IPS-NIHi11 (cell line): ENCODE measurements around the gene IGLL5.

ENCODE experiments used
- DNase-seq: peaks from one replicate; pipeline ENCODE4 v3.0.0; 2012; ENCODE audit warnings: mixed read lengths, low spot score

The IGLL5 gene

DNA sequence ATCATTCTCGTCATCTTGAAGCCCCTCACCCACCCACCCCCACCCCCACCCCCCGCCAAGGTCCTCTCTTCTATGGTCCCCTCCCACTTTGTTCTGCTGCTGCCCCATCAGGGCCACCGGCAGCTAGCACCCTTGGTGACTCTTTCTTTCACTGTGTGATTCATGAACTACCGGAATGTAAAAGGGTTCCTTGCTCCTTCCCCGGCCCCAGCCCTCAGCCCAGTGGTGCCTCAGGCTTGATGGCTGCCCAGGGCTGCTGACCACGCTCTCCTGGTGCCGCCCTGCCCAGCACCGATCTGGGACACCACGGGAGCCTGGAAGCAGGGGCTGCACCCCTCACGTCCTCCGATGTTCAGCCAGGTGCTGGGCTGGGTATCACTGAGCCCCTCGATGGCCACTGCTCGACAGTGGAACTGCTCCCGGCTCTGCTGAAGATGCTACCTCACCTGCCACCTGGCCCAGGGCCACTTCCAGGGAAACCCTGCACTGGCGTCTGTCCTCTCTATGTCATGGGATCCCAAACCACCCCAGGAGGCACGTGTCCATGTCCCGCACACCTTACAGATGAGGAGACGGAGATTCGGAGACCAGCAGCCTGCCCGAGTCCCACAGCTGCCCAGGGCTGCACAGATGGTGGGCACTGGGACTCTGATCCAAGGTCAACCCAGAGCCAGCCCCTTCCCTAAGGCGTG lies 39.7 kb downstream of the IGLL5 start:
- no peak for DNase-seq

DNA sequence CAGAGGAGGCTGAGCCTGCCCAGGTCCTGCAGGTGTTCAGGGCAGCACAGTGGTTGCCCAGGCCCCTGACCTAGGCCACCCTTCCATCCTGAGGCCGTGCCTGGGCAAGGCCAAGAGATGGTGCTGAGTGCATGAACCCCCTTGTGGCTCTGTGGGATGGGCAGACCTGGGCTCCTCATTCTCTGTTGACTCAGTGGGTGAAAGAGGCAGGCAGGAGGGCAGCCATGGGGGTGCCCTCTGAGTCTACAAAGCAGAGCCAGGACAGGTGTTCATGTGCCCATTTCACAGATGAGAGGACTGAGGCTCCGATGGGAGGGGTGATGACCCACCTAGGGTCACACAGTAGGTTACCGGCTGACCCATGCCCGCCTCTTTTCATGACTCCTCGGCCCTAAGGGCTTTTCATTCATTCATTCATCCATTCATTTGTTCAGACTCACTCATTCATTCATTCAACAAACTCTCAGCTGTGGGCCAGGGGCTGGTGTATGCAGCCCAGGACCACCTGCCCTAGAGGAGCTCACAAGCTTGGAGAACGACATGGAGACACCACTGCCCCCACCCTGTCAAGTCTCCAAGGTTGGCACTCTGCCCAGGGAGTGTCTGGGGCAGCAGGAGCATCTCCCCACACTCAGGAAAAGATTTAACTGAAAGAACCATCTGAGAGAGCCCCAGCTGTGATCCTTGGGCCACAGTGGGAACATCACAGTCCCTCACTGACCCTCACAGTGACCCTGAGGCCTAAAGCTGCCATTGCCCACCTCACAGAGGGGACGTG lies 40.5 kb downstream of the IGLL5 start:
- DNase-seq: no peak

DNA sequence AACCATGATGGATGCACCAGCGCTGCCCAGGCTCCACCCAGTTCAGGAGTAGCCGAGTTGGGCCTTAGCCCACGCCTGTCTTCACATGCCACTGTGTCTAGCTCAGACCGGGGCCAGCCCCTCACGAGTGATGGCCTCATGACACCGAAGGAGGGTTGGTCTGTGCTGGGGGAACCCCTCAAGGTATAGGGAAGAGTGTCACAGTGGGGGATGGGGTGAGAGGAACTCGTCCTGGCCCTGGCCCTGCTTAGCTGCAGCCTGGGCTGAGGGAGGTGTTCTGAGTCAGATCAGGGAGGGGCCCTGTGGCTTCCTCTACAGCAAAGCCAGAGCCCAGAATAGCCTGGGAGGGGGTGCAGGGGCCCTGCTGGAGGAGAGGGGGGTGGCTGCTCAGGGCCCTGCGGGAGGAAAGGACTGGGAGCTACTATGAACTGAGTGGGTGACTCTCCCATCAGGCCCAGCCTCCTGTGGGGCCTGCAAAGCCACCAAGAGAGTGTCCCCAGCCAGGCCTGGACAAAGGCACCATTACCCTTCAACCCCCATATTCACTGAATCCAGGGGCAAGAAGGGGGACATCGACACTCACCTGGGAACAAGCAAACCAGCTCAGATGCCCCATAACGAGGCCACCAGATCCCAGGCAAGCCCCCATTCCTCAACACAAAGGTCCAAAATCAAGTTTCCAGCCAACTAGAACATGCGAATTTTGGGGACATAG lies 41.2 kb downstream of the IGLL5 start:
- no peak for DNase-seq

DNA sequence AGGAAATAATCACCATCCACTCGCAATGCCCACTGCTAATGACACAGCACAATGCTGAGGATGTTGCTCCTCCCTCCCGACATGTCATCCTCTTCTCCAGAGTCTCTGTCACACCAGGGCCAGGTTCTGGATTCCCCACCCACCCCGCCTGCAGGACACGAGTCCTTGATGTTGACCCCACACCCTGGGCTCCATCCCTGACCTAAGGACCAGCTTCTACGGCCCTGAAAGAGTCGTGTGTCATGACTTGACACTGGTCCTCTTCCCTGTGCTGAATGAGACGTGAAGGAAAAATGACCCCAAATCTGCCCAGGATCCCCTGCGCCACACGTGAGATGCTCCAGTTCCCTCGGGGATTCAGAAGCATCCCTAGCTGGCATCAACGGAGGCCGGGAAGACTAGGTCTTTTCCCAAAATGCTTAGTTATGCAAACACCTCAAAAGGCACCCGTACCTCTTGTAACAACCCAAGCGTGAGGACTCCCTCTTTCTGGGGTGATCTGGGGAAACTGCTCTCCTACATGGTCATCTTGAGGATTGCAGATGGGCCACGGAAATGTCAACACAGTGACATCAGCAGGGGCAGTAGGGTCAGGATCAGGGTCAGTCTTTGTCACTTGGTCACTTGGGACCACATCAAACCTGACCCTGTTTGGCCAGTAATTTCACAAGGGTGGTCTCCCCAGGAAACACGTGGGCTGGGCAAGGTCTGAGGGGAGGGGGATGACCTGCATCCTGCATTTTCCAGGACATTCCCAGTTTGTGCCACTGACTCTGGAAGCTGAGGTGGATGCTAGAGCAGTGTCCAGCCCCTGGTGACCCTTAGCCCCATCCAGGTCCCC lies 42.0 kb downstream of the IGLL5 start:
- no peak for DNase-seq

DNA sequence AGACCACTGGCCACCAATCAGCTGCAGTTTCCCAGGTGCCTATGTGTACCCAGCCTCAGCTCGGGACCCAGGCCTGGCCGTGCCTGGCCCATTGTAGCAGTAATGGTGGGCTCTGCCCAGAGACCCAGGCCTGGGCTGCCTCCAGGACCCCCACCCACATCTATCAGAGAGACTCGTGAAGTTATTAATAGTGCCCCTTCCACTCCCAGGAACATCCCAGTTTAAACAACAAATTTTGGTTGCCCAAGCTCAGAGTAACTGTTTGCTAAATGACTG lies 42.5 kb downstream of the IGLL5 start:
- no peak for DNase-seq

DNA sequence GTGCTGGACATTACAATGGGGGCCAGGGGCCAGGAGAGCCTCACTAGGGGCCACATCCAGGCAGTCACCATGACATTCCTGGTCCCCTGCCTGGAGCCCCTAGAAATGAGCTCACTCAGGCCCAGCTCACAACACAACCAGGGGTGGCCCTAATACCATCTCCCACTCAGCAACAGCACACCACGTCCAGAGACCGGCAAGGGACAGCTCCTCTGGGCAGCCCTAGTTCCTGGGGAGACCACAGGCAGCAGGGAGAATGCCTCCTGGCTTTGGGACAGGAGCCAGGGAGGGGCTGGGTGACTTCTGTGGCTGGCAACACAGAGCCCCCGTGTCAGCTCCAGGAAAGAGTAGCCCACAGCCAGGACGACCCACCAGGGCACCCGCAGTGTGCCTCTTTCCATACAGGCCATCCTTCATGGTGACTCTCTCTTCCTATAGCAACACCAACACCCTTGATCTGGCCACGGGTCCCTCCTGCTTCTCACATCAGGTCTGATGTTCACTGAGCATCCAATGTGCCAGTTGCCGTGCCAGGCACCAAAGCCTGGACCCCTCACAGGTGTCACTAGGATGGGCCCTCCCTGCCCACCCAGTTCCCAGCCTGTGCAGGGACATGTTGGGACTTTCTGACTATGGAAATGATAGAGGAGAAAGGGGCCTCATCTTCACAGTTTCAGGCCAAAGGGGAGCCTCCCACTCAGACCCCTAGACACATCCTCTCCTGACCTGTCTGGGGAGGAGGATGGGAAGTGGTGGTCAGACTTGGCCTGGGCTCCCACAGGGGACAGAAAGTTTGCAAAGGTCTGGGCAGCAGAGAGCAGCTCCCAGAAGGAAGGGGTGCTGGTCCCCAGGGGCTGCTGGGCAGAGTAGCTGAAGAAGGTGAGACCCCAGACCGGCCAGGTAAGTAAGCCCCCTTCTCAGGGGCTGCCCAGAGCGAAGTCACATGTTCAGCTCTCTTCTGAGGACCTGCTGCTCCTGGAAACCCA lies 43.2 kb downstream of the IGLL5 start:
- DNase-seq: no peak

DNA sequence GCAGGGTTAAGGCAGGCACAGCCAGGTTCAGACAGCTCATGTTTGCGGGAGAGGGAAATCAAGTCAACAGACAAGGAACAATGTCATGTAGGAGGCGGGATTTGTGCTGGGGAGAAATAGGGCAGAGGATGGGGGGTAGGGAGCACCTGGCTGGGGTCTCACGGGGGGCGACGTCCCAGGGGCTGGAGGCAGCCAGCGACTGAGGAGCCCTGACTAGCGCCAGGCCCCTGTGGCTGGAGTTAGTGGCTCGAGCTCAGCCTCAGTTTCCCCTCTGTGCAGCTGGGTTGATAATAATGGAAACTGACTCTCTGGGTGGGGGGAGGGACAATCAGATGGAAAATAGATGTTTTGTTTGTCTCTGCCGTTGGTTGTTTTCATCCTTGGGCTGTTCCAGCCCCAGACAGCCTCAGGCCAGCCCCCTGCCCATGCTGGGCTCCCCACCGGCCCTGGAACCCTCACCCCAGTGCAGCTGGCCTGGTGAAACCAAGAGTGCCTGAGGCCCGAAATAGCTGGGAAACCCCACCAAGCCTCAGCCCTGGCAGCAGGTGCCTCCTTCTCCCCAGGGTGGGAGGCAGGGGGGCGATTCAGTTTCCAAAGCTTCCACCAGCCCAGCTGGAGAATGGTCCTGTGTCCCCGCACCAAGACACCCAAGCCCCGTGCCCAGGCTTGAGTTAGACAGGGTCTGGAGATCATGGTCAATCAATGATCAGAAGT lies 44.1 kb downstream of the IGLL5 start:
- DNase-seq: no peak

DNA sequence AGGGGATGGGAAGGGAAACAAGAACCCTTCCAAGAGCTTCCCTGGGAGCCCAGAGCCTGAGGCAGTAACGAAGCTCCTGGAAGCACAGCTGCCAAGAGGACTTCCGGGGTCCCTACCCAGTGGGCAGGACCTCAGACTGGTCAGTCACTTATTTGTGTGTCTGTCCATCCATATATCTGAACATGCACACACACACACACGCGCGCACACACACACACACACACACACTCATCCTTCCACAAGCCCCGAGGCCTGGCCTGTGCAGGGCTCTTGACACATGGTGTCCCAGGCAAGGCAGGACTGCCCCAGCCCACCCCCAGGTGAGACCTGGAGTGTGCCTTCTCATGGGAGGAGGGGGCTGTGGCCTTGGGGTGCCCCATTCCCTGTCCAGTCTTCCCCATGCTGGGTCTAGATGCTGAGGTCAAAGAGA lies 44.9 kb downstream of the IGLL5 start:
- DNase-seq: no peak

DNA sequence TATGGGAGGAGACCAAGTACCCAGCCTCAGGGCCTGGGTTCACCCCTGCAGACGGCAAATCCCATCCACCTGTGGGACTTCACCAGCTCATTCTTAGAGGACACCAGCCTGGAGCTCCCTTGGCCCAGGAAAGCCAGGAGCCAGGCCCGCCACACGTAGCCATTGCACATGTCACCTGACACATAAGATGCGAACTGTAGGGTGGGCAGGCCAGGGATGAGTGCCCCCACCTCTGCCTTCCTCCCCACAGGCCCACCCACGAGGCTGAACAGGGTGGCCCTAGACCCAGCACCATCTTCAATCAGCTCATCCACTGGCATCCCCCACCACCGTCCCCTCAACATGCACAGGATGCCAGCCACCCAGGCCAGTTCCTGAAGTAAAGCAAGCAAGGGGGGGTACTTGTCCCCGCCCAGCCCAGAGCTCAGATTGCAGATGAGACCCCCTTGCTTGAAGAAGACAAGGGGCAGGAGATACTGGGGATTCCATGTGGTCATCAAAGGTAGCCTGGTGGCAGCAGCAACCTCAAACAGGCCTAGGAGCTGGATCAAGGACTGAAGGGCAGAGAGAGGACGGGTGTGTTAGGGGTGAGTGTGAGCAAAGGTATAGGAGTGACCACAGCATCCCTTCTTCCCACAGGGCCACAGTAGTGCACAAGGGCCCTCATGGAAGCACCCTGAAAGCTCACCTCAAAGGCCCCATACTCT lies 45.6 kb downstream of the IGLL5 start:
- no peak for DNase-seq

DNA sequence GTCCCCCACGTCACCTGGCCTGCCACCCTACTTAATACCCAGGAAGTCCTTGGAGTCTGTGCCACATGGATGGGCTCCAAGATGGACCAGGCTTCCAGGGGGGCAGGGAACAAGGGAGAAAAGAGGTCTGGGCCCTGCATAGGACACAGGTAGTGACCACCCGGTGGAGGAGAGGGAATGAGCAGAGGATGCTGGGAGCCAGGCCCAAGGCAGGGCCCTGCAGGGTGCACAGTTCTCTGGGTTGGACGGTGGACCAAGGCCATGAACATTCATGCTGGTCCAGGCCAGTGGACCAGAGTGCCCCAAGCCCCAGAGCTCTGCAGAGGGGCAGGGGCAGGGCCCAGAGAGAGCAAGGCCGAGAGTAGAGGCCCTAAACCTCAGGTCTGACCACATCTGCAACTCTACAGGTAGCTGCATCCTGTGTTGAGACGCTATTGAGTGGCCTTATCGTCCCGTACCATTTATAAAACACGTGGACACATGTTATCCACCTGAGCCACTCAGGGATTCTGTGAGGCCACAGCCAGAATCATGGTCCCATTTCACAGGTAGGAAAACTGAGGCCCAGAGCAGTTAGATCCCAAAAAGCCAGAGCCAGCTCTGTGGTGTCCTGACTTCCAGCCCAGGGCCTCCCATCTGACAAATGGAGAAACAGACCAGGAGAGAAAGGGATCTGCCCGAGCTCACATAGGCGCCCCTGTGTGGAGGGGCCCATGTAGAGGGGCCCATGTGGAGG lies 46.4 kb downstream of the IGLL5 start:
- no peak for DNase-seq

DNA sequence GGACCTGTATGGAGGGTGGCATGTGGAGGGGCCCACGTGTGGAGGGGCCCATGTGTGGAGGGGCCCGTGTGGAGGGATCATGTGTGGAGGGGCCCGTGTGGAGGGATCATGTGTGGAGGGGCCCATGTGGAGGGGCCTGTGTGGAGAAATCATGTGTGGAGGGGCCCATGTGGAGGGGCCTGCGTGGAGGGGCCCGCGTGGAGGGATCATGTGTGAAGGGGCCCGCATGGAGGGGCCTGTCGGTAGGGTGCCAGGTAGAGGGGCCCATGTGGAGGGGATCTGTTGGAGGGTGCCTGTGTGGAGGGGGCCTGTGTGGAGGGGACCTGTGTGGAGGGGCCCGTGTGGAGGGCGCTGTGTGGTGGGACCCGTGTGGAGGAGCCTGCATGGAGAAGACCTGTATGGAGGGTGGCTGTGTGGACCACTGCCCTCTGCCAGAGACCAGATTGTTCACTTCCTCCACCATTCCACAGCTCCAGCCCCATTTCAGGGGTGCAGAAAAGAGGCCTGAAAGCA lies 47.0 kb downstream of the IGLL5 start:
- no peak for DNase-seq

DNA sequence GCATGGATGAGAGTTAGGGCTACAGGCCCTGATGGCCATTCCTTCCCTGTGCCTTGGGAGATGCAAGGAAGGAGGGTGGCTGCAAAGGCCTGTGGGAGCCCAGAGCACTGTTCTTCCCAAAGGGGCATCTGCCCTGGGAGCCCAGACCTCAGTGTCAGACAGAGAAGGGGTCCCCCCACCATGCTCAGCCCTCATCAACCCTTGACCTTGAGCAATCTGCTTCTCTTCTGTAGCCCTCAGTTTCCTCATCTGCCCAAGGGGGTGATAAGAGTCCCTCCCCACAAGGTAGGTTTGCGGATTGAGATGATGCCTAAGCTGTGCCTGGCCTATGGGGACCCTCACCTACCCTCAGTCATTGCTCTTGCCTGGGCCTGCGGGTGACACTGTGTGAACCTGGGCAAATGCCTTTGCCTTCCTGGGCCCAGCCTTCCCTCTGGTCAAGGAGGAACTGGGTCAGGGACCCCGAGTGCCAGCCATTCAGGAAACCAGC lies 47.5 kb downstream of the IGLL5 start:
- no peak for DNase-seq

DNA sequence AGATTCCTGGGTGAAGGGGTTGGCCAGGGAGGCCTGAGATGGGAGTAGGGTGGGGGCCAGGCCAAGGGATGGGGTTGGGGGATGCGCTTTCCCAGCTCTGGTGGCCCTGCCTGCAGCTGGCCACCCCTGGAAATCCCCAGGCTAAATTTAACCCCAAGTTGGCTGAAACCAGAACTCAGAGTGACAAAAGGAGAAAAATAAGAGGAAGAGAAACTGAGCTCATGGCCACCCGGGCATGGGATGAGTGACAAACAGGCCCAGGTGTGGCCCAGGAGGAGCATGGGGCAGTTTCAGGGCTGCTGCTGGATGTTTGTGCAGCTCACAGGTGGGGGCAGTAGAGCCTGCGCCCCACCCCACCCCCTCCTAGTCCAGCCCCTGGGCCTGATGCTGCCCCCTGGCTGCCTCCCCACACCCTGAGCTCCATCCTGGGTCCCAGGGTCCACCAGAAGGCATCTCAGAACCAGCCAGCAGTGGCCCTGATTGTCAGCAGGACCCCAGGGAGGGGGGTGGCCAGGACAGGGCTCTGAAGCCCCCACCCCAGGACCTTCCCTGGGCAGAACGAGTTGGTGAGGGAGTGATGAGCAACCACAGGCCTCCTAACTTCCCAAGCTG lies 48.0 kb downstream of the IGLL5 start:
- peak; percentile 68 for DNase-seq

DNA sequence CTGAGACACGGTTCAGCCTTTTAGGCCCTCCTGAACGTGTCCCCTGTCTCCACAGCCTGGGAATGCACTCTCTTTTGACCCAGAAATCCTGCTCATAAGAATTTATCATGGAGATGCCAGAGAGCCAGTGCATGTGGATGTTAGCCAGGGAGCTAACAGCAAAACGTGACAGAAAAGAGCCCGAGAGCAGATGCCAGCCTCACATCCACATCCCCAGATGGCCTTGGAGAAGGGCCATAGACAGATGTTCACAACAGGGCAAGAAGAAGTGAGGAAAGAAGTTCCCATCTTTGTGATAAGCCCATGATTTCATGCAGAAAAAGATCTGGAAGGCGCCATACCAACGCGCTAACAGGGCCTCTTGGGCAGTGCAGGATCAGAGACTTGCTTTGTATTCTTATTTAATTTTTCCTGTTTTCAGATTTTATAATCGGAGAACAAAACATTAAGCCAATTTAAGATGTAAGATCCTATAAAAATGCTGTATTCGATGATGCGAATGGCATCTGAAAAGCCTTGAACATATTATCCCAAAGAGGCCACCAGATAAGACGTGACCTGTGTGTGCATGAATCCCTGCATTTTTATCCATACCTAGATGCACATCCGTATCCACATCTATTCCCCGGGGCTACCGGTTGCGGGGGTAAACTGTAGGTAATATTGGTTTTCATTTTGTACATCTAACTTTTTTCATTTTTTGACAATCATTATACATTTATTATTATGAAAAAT lies 48.7 kb downstream of the IGLL5 start:
- DNase-seq: no peak

DNA sequence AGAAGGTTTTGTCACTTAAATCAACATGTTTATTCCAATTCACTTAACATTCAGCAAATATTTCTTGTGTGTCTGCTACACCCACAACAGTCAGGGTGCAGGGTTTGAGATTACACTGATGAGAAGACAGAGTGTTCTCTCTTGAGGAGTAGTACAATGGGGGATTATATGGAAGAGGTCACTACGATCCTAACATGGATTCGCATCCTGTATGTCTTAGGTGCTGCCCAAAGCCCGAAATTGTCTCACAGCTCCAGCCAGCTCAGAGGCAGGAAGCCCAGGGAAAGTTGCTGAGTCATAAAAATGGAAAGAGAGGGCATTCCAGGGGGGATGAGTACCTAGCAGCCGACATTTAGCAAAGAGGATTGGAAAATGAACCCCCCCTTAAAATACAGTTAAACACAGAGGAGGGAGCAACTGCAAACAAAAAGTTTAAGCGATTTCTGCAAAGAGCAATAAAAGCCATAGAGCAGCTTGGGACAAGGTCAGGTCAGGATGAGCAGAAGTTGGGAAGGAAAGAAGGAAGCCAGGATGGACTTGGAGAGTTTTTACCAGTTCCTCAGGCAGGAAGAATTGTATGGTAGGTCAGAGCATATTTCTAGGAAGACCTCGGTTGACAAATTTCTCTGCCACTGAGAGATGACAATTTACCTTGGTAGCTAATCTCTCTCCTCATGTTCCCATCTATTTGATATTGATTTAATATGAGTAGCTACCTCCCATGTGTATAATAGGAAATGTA lies 49.5 kb downstream of the IGLL5 start:
- no peak for DNase-seq

DNA sequence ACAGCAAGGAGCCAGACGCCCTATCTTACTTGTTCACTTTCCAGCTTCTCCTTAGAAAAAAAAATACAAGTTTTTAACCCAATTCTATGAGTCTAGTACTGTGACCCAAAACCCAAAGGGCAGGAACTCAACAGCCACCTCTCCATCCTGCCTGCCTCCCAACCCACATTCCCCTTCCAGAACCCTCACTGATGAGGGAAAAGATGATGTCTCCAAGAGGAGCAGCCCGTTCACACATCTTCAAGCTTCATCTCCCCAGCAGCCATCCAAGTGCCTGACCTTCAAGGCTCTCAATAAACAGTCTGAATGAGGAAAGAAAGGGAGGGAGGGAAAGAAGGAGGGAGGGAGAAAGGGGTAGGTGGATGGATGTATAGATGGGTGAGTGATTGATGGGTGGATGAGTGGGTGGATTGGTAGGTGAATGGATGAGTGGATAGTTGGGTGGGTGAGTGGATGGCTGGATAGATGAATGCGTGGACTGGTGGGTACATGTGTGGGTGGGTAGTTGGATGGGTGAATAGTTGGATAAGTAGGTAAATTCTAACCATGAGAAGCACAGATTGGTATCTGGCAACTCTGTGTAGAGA lies 50.4 kb downstream of the IGLL5 start:
- no peak for DNase-seq
